Liver (tissue), 9 donors: ENCODE results near the gene NUDT15. TPM values are rescaled to one million over a fixed set of nuclear protein-coding genes. Genes with fewer than 3 reads are reported as not detected.

ENCODE experiments used
- DNase-seq: peaks from one replicate; pipeline ENCODE4 v3.0.0-alpha.2; 2017; ENCODE audit warnings: low spot score
- H3K27ac ChIP-seq, 2 donors: one replicate each; pipeline ENCODE4 v1.7.0; 2013; ENCODE audit warnings: inconsistent platforms in 2 of 2, low read length in 2 of 2, control low read depth in 1 of 2, low read depth in 1 of 2, mild to moderate bottlenecking in 1 of 2
- H3K27me3 ChIP-seq, 4 donors: one replicate each; pipeline versions ENCODE4 v1.6.1 to v1.7.0; 2013; ENCODE audit warnings: low read length in 3 of 4, inconsistent platforms in 1 of 4, mild to moderate bottlenecking in 1 of 4, moderate library complexity in 1 of 4; ENCODE audit not compliant: control insufficient read depth in 4 of 4, insufficient read depth in 4 of 4
- H3K36me3 ChIP-seq, 4 donors: one replicate each; pipeline versions ENCODE4 v1.6.1 to v1.7.0; 2013; ENCODE audit warnings: low read length in 3 of 4, mild to moderate bottlenecking in 3 of 4, low read depth in 1 of 4, moderate library complexity in 1 of 4; ENCODE audit not compliant: control insufficient read depth in 4 of 4, insufficient read depth in 3 of 4
- H3K4me1 ChIP-seq, 4 donors: one replicate each; pipeline versions ENCODE4 v1.6.1 to v1.7.0; 2013; ENCODE audit warnings: low read length in 3 of 4, mild to moderate bottlenecking in 3 of 4, moderate library complexity in 1 of 4; ENCODE audit not compliant: control insufficient read depth in 4 of 4, insufficient read depth in 4 of 4
- H3K4me3 ChIP-seq, 3 donors: one replicate each; pipeline versions ENCODE4 v1.6.1 to v1.7.0; 2013; ENCODE audit warnings: low read length in 3 of 3, control low read depth in 1 of 3, low read depth in 1 of 3, mild to moderate bottlenecking in 1 of 3
- H3K9ac ChIP-seq, 2 donors: one replicate each; pipeline ENCODE4 v1.7.0; 2013; ENCODE audit warnings: low read length in 2 of 2, mild to moderate bottlenecking in 2 of 2, moderate library complexity in 2 of 2, control low read depth in 1 of 2, low read depth in 1 of 2
- H3K9me3 ChIP-seq, 4 donors: one replicate each; pipeline versions ENCODE4 v1.6.1 to v1.7.0; 2013; ENCODE audit warnings: low read length in 3 of 4; ENCODE audit not compliant: control insufficient read depth in 4 of 4
- ATF3 ChIP-seq: IDR thresholded peaks from 2 replicates; pipeline ENCODE4 v1.6.1; 2016; ENCODE audit warnings: antibody characterized with exemption
- CTCF ChIP-seq: fragments of 150-350 bp; IDR thresholded peaks from 2 replicates; pipeline ENCODE4 v1.5.1; 2017; ENCODE audit warnings: improper control_type of control experiment, low read depth, low read length; ENCODE audit not compliant: missing input control
- EGR1 ChIP-seq, 2 donors: IDR thresholded peaks; 2 replicates each; pipeline ENCODE4 v1.6.1; 2016 to 2018; ENCODE audit warnings: antibody characterized with exemption in 2 of 2, low read depth in 2 of 2
- JUND ChIP-seq, 2 donors: IDR thresholded peaks; 2 replicates each; pipeline ENCODE4 v1.6.1; 2016; ENCODE audit warnings: antibody characterized with exemption in 2 of 2
- NR2F2 ChIP-seq: IDR thresholded peaks from 2 replicates; pipeline ENCODE4 v1.6.1; 2016; ENCODE audit warnings: antibody characterized with exemption
- RAD21 ChIP-seq, 2 donors: IDR thresholded peaks; 2 replicates each; pipeline ENCODE4 v1.6.1; 2016; ENCODE audit warnings: antibody characterized with exemption in 2 of 2, mild to moderate bottlenecking in 2 of 2
- REST ChIP-seq: IDR thresholded peaks from 2 replicates; pipeline ENCODE4 v1.6.1; 2016; ENCODE audit warnings: antibody characterized with exemption, mild to moderate bottlenecking
- SP1 ChIP-seq: IDR thresholded peaks from 2 replicates; pipeline ENCODE4 v1.6.1; 2018; ENCODE audit warnings: antibody characterized with exemption, mild to moderate bottlenecking
- TAF1 ChIP-seq: conservative IDR thresholded peaks from 2 replicates; pipeline ENCODE4 v1.6.1; 2016; ENCODE audit warnings: antibody characterized with exemption, mild to moderate bottlenecking
- WGBS: extraction: QIAGEN DNeasy Blood & Tissue Kit; methylation state at CpG from one replicate; pipeline ENCODE4 v1.1.7; 2013; 5-methylcytosine and 5-hydroxymethylcytosine counted together
- polyA plus RNA-seq, 2 donors: library from polyadenylated mRNA; stranded (reverse) in 1 of 2; unstranded in 1 of 2; fragments of 200-250 nt in 1 of 2; fragments of >200 nt in 1 of 2; fragmentation: Nextera tagmentation in 1 of 2; extraction: Ambion mirVana in 1 of 2; gene quantifications; one replicate each; pipeline versions ENCODE4 v1.2.1 to v1.2.3, GENCODE V29; 2013 to 2015
- total RNA-seq, 2 donors: library from RNA; depleted of rRNA; stranded (reverse); fragments of >200 nt; gene quantifications; one replicate each; pipeline ENCODE4 v1.2.3, GENCODE V29; 2014
- donor health status: healthy.
- donor health status: healthy.
- donor health status: healthy.
- donor health status: healthy.
- donor health status: healthy.

Gene NUDT15
- total and polyA plus RNA-seq, 4 donors: 6.0 to 7.7 (median 6.9) TPM

- H3K9ac ChIP-seq: no peak overlapping the region
- 51% methylated on average over 4 of the region's 4 CpGs for WGBS
- no peaks in the 10 kb centered on the region for H3K27me3 ChIP-seq
- DNase-seq: no peak
- no peak overlapping the region for H3K4me3 ChIP-seq
- H3K9me3 ChIP-seq: no peaks in the 10 kb centered on the region
- H3K4me1 ChIP-seq: peaks cover 5 to 25% (median 15%) of the 10 kb centered on the region in 4 donors
- no peak for TF ChIP-seq RAD21 (IDR thresholded peaks at IDR 0.05)
- peak; percentile 15 for TF ChIP-seq REST
- peaks cover 0 to 9% (median 4%) of the 10 kb centered on the region in 4 donors for H3K36me3 ChIP-seq
- no peak overlapping the region for H3K27ac ChIP-seq
Measured at GRCh38 chr13:47991859-47992258, 45.7 kb upstream of the NUDT15 start.

- no peaks in the 10 kb centered on the region for H3K27me3 ChIP-seq
- H3K27ac ChIP-seq: no peak overlapping the region
- H3K9ac ChIP-seq: no peak overlapping the region
- peaks cover 0 to 6% (median 2%) of the 10 kb centered on the region in 4 donors for H3K36me3 ChIP-seq
- 96% methylated on average over 2 of the region's 2 CpGs for WGBS
- peaks cover 5 to 22% (median 15%) of the 10 kb centered on the region in 4 donors for H3K4me1 ChIP-seq
- TF ChIP-seq JUND (IDR thresholded peaks at IDR 0.05) (no peak), REST (no peak), SP1 (no peak), NR2F2 (no peak), TAF1 (no peak), CTCF (no peak), EGR1 (IDR thresholded peaks at IDR 0.05; ENCODE audit: low read depth in 2 of 2) (no peak), ATF3 (no peak), RAD21 (IDR thresholded peaks at IDR 0.05) (no peak)
- H3K9me3 ChIP-seq: no peaks in the 10 kb centered on the region
- no peak for DNase-seq
- H3K4me3 ChIP-seq: no peak overlapping the region
Measured at GRCh38 chr13:47997384-47997783, 40.1 kb upstream of the NUDT15 start.
